Ovary (tissue), 3 donors: ENCODE data around the gene POLL.

Source experiments
- EP300 ChIP-seq: sonication (generic); formaldehyde crosslinking; IDR thresholded peaks from one replicate; pipeline ENCODE4 v1.6.1; 2017; ENCODE audit warnings: antibody characterized with exemption
- POLR2A ChIP-seq: fragments of 450-650 bp; IDR thresholded peaks from one replicate; pipeline ENCODE4 v1.6.1; 2017; ENCODE audit warnings: antibody characterized with exemption, mild to moderate bottlenecking, moderate library complexity
- TF ChIP-seq, protein P1 (sequence below), 3 donors: fragments of 450-650 bp in 2 of 3; fragments of 200-600 bp in 1 of 3; IDR thresholded peaks; one replicate each; pipeline versions ENCODE4 v1.5.1 to v1.8.0; 2016 to 2022; ENCODE audit warnings: antibody characterized with exemption in 3 of 3, mild to moderate bottlenecking in 1 of 3
- donor health status: DM: no; HTN: no; CAD: no.

GRCh38 chr10:101567165-101568006, 20.7 kb downstream of the POLL start:
- TF ChIP-seq, protein P1, sequence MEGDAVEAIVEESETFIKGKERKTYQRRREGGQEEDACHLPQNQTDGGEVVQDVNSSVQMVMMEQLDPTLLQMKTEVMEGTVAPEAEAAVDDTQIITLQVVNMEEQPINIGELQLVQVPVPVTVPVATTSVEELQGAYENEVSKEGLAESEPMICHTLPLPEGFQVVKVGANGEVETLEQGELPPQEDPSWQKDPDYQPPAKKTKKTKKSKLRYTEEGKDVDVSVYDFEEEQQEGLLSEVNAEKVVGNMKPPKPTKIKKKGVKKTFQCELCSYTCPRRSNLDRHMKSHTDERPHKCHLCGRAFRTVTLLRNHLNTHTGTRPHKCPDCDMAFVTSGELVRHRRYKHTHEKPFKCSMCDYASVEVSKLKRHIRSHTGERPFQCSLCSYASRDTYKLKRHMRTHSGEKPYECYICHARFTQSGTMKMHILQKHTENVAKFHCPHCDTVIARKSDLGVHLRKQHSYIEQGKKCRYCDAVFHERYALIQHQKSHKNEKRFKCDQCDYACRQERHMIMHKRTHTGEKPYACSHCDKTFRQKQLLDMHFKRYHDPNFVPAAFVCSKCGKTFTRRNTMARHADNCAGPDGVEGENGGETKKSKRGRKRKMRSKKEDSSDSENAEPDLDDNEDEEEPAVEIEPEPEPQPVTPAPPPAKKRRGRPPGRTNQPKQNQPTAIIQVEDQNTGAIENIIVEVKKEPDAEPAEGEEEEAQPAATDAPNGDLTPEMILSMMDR (IDR thresholded peaks at IDR 0.05) = no peak
- TF ChIP-seq EP300 = no peak
- no peak for TF ChIP-seq POLR2A
